GM21576 (cell line): ENCODE measurements around the gene MGA.
A peak's percentile ranks its signal among the peaks of the same experiment; 100 is the strongest.

Experiments
- ATAC-seq: cut with Tn5 transposase; IDR thresholded peaks from one replicate; pipeline ENCODE4 v1.9.1; 2021; ENCODE audit warnings: mild to moderate bottlenecking, moderate library complexity; ENCODE audit not compliant: unreplicated experiment

MGA gene

DNA sequence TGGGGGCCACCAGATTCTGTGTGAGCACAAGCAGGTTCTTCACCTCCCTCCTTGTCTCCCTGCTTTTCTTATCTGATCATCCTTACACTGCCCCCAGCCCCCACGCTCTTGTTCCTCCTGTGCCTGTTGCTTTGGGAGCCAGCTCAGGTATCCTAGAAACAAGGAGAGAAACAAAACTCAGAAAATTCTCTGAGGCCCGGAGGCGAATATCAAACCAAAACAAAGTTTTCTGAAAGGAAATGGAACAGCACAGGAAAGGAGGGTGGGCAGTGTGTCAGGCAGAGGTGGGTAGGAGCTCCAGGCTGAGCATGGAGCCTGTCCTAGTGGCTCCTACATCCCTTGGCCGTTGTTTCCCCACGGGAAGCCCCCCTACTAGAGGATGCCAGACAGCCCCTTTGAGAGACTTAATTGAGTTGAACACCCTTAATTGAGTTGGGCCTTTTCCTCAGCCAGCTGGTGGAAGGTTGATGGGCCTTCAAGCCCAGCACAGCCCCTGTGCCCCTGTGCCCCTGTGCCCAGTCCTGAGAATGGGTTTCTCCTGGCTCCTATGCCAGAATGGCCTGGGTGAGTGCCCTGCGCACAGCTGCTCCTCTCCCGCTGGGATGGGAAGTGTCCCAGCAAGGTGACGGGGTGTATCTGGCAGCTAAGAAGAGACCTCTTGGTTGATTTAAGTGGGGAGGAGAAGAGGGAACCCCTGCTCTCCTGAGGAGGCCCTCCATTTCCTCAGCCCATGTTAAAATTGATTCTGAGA, 144.9 kb downstream of the MGA start:
- no peak for ATAC-seq

DNA sequence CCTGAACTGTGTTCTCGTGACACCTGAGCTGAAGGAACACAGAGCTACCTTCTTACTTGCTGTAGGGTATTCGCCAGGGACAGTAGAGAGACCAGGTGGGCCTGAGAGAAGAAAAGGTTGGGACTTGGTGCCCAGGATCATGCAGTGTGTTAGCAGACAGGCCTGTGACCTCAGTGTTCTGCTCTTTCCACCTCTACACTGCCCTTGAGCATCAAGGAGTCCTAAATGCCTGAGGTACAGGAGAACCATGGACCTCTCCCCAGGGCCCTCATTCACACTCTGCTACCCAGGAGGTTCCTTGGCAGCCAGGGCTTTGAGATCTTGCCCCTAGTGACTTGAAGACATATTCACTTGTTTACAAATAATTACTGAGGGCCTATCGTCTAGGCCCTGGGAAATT, 145.5 kb downstream of the MGA start:
- ATAC-seq = no peak

DNA sequence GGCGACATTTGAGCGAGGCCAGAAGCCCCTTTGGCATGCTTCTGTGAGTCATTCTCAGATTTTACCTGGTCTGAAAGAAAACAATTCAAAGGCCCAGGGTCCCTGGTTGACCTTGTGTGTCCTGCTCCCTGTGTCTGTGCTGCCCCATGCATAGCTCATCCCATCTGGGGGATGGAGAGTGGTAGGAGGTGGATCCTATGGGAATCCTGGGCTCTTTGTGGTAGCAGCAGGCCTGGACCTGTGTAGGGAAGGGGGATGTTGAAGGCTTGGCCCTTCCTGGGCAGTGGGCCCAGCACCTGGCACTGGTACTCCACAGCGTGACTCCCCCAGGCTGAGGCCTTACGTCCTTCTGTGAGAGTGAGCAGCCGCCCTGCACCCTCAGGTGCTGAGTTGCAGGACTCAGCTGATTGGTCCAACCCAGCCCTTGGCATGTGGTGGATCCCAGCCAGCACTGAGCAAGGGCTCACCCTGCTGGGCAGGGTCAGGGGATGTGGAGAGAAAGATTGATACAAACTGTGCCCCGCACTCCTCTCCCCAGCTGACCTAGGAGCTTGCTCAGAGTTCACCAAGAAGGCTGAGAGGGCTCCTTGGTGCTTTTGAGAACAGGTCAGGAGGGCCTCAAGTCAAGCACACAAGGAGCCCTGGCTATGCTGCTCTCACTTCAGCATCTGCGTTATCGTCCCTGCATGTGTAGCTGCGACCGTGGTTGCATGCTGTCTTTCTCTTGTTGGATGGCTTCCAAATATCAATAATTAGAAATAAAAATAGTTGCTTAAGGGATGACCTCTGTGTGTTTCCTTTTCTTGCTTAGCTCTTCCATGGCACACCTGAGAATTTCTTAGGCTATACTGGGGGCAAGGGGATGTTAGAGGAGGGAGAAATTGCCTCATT, 146.3 kb downstream of the MGA start:
- ATAC-seq = no peak

DNA sequence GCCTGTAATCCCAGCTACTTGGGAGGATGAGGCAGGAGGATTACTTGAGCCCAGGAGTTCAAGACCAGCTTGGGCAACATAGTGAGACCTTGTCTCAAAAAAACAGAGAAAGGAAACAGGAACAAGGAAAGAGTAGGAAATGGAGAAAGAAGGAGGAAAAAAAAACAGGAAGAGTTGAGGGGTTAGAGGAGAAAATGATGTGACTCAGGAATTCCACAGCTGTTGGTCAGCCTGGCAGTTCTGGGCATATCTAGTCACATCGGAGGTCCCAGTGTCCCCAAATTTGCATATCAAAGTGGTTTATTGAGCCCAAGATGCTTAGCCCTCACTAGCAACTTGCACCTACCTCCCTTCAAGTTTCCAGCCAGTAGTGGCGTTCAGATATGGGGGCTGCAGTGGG, 148.9 kb downstream of the MGA start:
- ATAC-seq = no peak

DNA sequence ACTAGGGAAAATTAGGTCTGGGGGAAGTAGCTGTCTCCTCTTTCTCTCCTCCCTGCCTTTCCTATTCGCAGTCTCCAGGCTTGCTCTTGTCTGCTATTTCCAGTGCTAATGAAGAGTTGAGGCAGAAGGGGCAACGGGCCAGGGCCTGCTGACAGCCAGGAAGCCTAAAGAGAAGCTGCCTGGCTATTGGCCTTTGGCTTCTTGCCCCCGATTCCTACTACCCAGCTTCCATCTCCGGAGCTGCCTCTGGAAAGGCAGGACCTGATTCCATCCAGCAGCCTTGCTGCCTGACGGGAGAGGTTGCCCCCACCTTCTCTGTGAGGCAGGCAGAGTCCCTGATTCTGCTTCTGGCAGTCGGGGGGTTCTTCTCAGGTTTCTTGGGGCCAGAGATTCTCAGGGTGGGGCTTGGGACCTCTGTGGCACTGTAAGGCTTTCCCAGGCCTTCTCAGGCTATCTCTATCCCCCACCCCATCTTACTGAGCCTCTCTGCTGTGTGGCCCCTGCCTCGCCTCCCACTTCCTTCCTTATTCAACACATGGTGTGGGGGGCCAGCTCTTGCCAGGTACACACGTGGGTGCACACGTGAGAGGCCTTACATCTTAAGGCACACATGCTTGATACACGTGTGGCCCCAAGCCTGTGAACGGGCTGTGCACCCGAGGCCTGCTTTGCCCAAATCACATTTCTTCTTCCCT, 149.5 kb downstream of the MGA start:
- ATAC-seq = no peak

DNA sequence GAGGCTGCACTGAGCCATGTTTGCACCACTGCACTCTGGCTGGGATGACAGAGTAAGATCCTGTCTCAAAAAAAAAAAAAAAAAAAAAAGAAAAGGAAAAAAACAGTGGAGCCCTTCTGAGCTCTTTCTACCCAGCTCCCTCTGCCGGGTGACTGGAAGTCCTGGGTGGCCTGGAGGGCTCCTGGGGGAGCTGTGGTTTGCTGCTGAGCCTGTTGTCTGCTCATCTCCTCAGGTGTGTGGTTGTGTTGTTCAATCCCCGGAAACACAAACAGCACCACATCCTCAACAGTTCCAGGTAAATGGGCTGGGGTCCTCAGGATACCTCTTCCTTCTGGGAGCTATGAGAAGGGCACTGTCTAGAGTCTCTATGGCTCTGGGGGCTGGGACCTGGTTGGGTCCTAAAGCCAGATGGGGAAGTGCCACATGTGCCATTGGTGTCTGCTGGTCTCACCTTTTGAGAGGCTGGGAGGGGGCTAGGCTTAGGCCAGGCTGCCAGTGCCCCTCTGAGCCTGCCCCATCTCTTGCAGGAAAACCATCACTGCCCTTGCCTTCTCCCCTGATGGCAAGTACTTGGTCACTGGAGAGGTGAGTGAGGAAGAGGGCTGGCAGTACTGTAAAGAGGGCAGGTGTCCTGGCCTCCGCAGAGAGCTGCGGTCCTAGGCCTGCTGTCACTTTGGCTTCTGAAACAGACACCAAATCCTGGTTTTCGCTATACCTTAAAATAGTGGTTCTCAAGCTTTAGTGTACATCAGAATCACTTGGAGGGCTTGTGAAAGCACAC, 150.6 kb downstream of the MGA start:
- no peak for ATAC-seq

DNA sequence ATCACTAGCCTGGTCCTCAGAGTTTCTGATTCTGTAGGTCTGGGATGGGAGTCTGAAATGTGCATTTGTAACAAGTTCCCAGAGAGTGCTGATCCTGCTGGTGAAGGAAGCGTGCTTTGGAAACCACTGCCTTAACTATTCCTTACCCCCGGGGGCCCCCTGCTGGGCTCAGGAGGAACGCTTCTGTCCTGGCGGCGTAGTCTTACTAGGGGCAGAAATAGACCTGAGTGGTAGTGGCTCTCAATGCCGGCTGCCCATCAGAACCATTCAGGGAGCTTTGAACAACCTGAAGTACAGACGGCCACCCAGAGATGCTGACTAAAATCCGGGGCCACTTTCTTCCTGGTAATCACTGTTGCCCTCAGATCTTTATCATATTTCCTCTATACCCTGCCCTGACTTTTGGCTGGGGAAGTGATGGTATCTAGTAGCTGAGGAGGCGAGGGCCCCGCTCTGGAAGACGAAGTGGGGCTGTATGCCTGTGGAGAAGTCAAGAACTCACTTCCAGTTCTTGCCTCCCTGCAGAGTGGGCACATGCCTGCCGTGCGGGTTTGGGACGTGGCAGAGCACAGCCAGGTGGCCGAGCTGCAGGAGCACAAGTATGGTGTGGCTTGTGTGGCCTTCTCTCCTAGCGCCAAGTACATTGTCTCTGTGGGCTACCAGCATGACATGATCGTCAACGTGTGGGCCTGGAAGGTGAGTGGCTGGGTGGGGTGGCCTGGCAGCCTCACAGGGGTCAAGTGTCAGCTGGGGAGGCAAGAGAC, 151.4 kb downstream of the MGA start:
- ATAC-seq = peak; percentile 49

DNA sequence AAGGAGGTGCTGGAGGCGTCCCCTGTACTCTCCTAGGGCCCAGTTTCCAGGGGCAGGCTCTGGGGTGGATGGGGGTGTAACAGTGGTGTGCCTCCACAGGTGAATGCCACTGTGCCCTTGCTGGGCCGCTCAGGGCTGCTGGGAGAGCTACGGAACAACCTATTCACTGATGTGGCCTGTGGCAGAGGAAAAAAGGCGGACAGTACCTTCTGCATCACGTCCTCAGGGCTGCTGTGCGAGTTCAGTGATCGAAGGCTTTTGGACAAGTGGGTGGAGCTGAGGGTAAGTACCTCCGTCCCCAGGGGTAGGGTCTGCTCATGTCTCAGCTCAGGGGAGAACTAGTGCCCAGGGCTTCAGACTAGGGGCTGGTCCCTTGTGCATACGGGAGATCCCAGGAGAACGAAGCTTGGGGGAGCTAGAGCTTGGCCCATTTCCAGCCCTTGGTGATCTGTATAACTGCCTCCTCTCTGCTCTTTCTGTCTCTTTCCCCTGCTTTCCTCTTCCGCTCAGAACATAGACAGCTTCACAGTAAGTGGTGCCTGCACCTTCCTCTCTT, 152.7 kb downstream of the MGA start:
- no peak for ATAC-seq

DNA sequence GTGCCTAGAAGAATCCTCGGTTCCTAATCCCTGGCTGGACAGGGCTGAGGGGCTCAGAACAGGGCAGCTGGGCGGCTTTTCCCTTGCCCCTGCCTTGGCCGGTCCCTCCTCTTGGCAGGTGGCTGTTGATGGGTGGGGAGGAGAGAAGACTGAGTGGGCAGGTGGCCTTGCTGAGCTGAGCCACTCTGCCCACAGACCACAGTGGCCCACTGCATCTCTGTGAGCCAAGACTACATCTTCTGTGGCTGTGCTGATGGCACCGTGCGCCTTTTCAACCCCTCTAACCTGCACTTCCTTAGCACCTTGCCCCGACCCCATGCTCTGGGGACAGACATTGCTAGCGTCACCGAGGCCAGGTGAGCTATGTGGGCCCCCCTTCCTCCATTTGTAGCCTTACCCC, 153.2 kb downstream of the MGA start:
- no peak for ATAC-seq

DNA sequence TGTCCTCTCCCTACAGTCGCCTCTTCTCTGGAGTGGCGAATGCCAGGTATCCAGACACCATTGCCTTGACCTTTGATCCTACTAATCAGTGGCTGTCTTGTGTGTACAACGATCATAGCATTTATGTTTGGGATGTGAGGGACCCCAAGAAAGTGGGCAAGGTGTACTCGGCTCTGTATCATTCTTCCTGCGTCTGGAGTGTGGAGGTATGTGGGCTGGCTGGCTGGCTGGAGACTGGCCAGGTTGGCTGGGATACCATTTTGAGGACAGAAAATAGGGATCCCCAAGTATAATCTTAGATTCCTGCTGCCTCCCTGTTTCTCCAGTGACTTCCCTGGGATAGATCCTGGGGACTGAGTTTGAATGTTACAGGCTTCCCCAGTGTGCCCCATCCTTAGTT, 154.3 kb downstream of the MGA start:
- no peak for ATAC-seq

DNA sequence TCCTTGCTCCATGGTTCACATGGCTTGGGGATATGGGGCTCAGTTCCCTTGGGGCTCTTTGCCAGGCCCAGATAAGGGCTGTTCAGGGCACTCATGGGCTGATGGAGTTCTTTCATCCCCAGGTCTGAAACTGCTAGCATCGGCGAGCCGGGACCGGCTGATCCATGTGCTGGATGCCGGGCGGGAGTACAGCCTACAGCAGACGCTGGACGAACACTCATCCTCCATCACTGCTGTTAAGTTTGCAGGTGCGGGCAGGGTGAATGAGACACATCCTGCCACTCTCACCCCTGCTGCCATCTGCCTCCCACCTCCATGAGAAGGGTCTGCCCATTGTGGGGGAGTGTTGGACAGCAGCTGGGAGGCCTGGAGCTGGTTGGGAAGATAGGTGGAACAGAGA, 156.6 kb downstream of the MGA start:
- ATAC-seq = no peak

DNA sequence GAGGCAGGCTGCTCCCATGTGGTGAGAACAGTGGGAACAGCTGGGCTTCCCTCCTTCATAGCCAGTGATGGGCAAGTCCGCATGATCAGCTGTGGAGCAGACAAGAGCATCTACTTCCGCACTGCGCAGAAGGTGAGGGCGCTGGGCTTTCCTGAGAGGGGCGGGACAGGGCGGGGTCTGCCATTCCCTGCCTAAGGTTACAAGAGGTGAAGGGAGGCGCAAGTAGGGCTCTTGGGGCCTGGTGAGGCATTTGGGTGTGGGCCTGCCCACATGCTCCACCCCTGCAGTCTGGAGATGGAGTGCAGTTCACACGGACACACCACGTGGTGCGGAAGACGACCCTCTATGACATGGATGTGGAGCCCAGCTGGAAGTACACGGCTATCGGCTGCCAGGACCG, 157.1 kb downstream of the MGA start:
- ATAC-seq = no peak

DNA sequence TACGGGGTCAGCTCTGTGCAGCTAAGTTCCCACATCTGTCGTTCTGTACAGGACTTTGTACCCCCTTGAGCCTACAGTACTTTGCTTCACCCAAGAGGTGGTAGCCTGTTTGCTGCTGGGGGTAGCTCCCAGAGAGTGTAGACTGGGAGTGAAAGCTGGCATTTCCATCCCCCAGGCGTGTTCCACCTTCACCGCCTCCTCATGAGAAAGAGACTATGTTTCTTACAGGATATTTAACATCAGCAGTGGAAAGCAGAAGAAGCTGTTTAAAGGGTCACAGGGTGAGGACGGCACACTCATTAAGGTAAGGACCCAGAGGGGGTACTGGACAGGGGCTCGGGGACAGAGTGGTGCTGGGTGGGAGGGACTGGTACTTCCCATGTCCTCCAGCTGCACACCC, 157.6 kb downstream of the MGA start:
- ATAC-seq = no peak

DNA sequence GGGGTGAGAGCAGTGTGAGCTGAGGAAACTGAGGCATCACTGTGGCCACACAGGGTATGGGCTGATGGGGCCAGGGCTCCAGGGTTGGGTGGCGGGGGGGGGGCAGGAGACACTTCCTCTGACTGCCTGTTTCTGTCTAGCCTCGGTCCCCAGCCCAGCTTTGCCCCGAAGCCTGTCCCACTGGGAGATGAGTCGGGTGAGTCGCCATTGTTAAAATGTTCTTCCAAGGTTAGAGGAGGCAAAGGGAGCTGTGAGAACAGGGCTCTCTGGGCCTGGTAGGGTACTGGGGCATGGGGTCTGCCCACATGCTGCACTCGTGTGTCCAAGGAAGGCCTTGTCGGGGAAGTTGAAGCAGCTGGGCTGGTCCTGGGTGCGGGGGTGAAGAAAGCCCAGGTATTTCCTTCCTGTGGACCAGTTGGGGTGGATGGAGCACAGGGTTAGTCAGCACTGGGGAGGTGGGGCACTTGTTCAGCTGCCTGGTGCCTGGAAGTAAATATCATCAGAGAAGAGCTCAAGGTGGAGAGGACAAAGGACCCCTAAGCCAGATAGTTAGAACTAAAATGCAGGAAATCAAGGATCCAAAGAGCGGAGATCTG, 159.3 kb downstream of the MGA start:
- ATAC-seq = no peak

DNA sequence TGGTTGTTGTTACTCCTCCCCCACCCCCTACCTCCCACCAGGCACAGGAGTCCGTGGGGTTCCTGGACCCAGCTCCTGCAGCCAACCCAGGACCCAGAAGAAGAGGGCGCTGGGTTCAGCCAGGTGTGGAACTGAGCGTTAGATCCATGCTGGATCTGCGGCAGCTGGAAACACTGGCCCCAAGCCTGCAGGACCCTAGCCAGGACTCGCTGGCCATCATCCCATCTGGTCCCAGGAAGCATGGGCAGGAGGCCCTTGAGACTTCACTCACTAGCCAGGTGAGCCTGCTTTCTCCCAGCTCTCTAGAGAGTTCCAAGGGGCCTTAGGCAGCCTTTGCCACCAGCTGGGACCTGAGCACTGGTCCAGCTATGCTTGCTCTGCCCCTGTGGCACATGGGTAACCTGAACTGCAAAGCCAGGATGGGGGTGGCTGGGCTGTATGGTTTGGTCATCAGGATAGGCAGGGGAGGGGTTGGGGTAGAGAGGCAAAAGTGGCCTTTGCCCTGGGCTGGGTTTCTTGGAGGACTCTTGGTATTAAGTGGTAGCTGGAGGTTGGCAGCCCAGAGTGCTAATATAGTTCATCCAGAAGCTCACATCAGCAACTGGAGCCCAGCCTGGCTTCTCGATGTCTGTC, 160.7 kb downstream of the MGA start:
- ATAC-seq = no peak

DNA sequence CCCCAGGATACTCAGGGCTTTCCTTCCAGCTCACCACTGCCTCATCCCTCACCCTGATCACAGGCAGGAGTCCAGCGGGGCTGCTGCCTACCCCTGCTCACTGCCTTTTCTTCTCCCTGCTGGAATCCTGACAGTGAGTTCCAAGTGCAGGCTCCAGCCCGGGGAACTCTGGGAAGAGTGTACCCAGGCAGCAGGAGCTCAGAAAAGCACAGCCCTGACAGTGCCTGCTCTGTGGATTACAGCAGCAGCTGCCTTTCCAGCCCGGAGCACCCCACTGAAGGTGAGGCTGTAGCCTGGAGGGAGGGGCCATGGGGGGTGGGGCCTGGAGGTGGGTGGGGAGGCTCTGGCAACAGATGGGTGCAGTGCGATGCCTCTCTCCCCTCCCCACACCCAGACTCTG, 161.6 kb downstream of the MGA start:
- no peak for ATAC-seq

DNA sequence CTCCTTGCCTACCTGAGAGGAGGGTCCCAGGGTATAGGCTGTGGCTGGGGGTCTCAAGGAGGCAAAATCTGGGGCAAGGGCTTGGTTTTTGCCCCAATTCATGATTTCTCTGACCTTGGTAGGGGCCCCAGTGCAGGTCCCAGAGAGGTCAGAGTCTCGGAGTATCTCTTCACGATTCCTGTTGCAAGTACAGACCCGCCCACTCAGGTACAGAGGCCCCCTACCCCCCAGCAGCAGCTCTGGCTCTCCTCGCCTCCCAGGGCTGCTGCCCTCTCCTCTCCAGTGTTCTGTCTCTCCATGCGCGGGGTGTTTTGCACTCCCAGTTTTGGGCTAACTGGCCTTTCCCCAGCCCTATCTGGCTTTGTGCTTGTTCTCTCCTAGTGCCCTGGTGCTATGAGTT, 162.3 kb downstream of the MGA start:
- ATAC-seq = no peak
